ENCODE results near the gene TXNDC16. TPM values are rescaled to one million over a fixed set of nuclear protein-coding genes. Genes with fewer than 3 reads are reported as not detected.

TXNDC16 gene
- total and polyA plus RNA-seq, 7 experiments from 2014 or later = 2.0 to 15.8 (median 7.3) TPM

DNA sequence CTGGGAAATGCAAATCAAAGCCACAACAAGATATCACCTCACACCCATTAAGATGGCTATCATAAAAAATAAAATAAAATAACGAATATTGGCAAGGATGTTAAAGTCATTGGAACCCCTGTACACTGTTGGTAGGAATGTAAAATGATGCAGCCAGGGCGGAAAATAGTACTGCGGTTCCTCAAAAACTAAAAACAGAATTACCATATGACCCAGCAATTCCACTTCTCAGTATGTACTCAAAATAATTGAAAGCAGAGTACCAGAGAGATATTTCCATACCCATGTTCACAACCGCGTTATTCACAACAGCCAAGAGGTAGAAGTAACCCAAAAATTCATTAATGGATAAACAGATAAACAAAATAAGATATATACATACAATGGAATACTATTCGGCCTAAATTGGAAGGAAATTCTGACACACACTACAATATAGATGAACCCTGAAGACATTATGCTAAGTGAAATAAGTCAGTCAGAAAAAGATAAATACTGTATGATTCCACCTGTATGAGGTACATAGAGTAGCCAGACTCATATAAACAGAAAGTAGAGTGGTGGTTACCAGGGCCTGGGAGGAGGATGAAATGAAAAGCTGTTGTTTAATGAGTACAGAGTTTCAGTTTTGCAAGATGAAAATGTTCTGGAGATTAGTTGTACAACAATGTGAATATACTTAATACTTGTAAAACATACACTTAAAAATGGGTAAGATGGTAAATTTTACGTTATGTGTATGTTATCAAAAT, 84.6 kb downstream of the TXNDC16 start:
- H3K27me3 Mint-ChIP-seq = no peaks in the 10 kb centered on the region
- DNase-seq (no peak), ATAC-seq (no peak)
- H3K4me1 Mint-ChIP-seq = peaks cover 5 to 41% (median 14%) of the 10 kb centered on the region in 7 donors
- ChIA-PET CTCF (no interaction called here), POLR2A (interaction anchor here (0.6 kb wide), 1 partner anchor 167 kb away, joined by 3 read pairs; no protein-coding TSS in a partner anchor)
- Histone ChIP-seq H3K27me3 (ENCODE audit: control insufficient read depth in 2 of 2, insufficient read depth in 2 of 2, low read length in 2 of 2) (no peaks in the 10 kb centered on the region), H3K4me3 (ENCODE audit: low read length) (no peak overlapping the region), H3K36me3 (ENCODE audit: control insufficient read depth in 2 of 3, insufficient read depth in 3 of 3, low read length in 3 of 3) (no peaks in the 10 kb centered on the region), H3K9me3 (ENCODE audit: control insufficient read depth in 2 of 3, low read length in 3 of 3) (no peaks in the 10 kb centered on the region), H3K27ac (ENCODE audit: low read depth, low read length) (no peak overlapping the region), H3K4me1 (ENCODE audit: control insufficient read depth in 2 of 2, insufficient read depth in 2 of 2, low read length in 2 of 2) (no peaks in the 10 kb centered on the region)
- peak overlapping the region in 1 of 10 donors; percentile 4 for H3K4me3 Mint-ChIP-seq
- peaks cover 3 to 41% (median 6%) of the 10 kb centered on the region in 5 donors for H3K36me3 Mint-ChIP-seq
- peaks cover 0 to 3% (median 0%) of the 10 kb centered on the region in 11 donors for H3K9me3 Mint-ChIP-seq
- intact Hi-C loops (cut with micrococcal nuclease) = loop anchor here in 1 of 2 donors (5.0 kb wide), 1 partner anchor 65 kb away; no protein-coding TSS in a partner anchor
- peak overlapping the region in 3 of 9 donors; percentile 21 to 53 (median 34) for H3K27ac Mint-ChIP-seq

- no peaks in the 10 kb centered on the region for H3K27me3 ChIP-seq (ENCODE audit: control insufficient read depth in 2 of 2, insufficient read depth in 2 of 2, low read length in 2 of 2)
- peaks cover 0 to 8% (median 0%) of the 10 kb centered on the region in 3 experiments for H3K36me3 ChIP-seq (ENCODE audit: control insufficient read depth in 2 of 3, insufficient read depth in 3 of 3, low read length in 3 of 3)
- ChIA-PET CTCF (no interaction called here), POLR2A (no interaction called here)
- Mint-ChIP-seq H3K27ac (no peak overlapping the region), H3K36me3 (peaks cover 4 to 49% (median 26%) of the 10 kb centered on the region in 5 donors), H3K4me1 (peaks cover 0 to 30% (median 9%) of the 10 kb centered on the region in 7 donors), H3K27me3 (no peaks in the 10 kb centered on the region), H3K9me3 (peaks cover 0 to 22% (median 6%) of the 10 kb centered on the region in 11 donors), H3K4me3 (no peak overlapping the region)
- no peaks in the 10 kb centered on the region for H3K4me1 ChIP-seq (ENCODE audit: control insufficient read depth in 2 of 2, insufficient read depth in 2 of 2, low read length in 2 of 2)
- H3K9me3 ChIP-seq (ENCODE audit: control insufficient read depth in 2 of 3, low read length in 3 of 3) = peaks cover 0 to 13% (median 0%) of the 10 kb centered on the region in 3 experiments
- ATAC-seq (no peak), DNase-seq (no peak)
- intact Hi-C loops (cut with micrococcal nuclease) = no loop called here
- H3K4me3 ChIP-seq (ENCODE audit: low read length) = no peak overlapping the region
- H3K27ac ChIP-seq (ENCODE audit: low read depth, low read length) = no peak overlapping the region
Measured at GRCh38 chr14:52464175-52464574, 88.1 kb downstream of the TXNDC16 start.

DNA sequence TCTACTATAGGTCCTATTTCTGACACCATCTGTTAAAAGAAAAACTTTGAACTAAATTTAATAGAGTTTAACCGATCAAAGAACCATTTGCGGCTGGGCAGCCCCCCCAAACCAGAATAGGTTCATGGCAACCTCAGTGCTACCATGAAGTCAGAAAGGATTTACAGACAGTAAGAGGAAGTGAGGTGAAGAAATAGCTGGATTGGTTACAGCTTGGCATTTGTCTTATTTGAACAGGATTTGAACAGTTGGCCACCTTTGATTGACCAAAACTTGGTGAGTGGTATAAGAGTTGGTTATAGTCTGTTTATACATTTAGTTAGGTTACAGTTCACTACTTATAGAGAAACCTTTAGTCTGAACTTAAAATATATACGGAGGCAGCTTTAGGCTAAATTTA, 88.9 kb downstream of the TXNDC16 start:
- Mint-ChIP-seq H3K27me3 (no peaks in the 10 kb centered on the region), H3K9me3 (peaks cover 0 to 22% (median 6%) of the 10 kb centered on the region in 11 donors), H3K27ac (no peak overlapping the region), H3K4me1 (peaks cover 0 to 26% (median 9%) of the 10 kb centered on the region in 7 donors), H3K4me3 (no peak overlapping the region), H3K36me3 (peaks cover 4 to 51% (median 28%) of the 10 kb centered on the region in 5 donors)
- no peaks in the 10 kb centered on the region for H3K27me3 ChIP-seq (ENCODE audit: control insufficient read depth in 2 of 2, insufficient read depth in 2 of 2, low read length in 2 of 2)
- H3K9me3 ChIP-seq (ENCODE audit: control insufficient read depth in 2 of 3, low read length in 3 of 3) = peaks cover 0 to 13% (median 0%) of the 10 kb centered on the region in 3 experiments
- ATAC-seq (no peak), DNase-seq (no peak)
- no peaks in the 10 kb centered on the region for H3K4me1 ChIP-seq (ENCODE audit: control insufficient read depth in 2 of 2, insufficient read depth in 2 of 2, low read length in 2 of 2)
- H3K27ac ChIP-seq (ENCODE audit: low read depth, low read length) = no peak overlapping the region
- intact Hi-C loops (cut with micrococcal nuclease) = no loop called here
- H3K36me3 ChIP-seq (ENCODE audit: control insufficient read depth in 2 of 3, insufficient read depth in 3 of 3, low read length in 3 of 3) = peaks cover 0 to 8% (median 0%) of the 10 kb centered on the region in 3 experiments
- ChIA-PET CTCF (no interaction called here), POLR2A (no interaction called here)
- no peak overlapping the region for H3K4me3 ChIP-seq (ENCODE audit: low read length)

GRCh38 chr14:52461721-52462120, 90.6 kb downstream of the TXNDC16 start:
- Mint-ChIP-seq H3K27ac (no peak overlapping the region), H3K27me3 (no peaks in the 10 kb centered on the region), H3K9me3 (peaks cover 0 to 22% (median 6%) of the 10 kb centered on the region in 11 donors), H3K4me3 (no peak overlapping the region), H3K4me1 (peaks cover 0 to 21% (median 3%) of the 10 kb centered on the region in 7 donors), H3K36me3 (peaks cover 4 to 54% (median 31%) of the 10 kb centered on the region in 5 donors)
- Histone ChIP-seq H3K9me3 (ENCODE audit: control insufficient read depth in 2 of 3, low read length in 3 of 3) (peaks cover 0 to 13% (median 0%) of the 10 kb centered on the region in 3 experiments), H3K4me3 (ENCODE audit: low read length) (no peak overlapping the region), H3K27ac (ENCODE audit: low read depth, low read length) (no peak overlapping the region), H3K27me3 (ENCODE audit: control insufficient read depth in 2 of 2, insufficient read depth in 2 of 2, low read length in 2 of 2) (no peaks in the 10 kb centered on the region), H3K36me3 (ENCODE audit: control insufficient read depth in 2 of 3, insufficient read depth in 3 of 3, low read length in 3 of 3) (peaks cover 0 to 8% (median 0%) of the 10 kb centered on the region in 3 experiments), H3K4me1 (ENCODE audit: control insufficient read depth in 2 of 2, insufficient read depth in 2 of 2, low read length in 2 of 2) (no peaks in the 10 kb centered on the region)
- POLR2A ChIA-PET = no interaction called here
- ATAC-seq = no peak
- CTCF ChIA-PET = interaction anchor here (0.6 kb wide), 1 partner anchor 117 kb away, joined by 4 read pairs; no protein-coding TSS in a partner anchor
- no peak for DNase-seq
- intact Hi-C loops (cut with micrococcal nuclease) = no loop called here

- peaks cover 0 to 14% (median 0%) of the 10 kb centered on the region in 3 experiments for H3K36me3 ChIP-seq (ENCODE audit: control insufficient read depth in 2 of 3, insufficient read depth in 3 of 3, low read length in 3 of 3)
- H3K27ac ChIP-seq (ENCODE audit: low read depth, low read length) = no peak overlapping the region
- no peak overlapping the region for H3K4me3 Mint-ChIP-seq
- H3K36me3 Mint-ChIP-seq = peaks cover 4 to 64% (median 40%) of the 10 kb centered on the region in 5 donors
- H3K4me1 Mint-ChIP-seq = peaks cover 0 to 15% (median 0%) of the 10 kb centered on the region in 7 donors
- H3K4me1 ChIP-seq (ENCODE audit: control insufficient read depth in 2 of 2, insufficient read depth in 2 of 2, low read length in 2 of 2) = no peaks in the 10 kb centered on the region
- peaks cover 0 to 22% (median 6%) of the 10 kb centered on the region in 11 donors for H3K9me3 Mint-ChIP-seq
- peaks cover 0 to 13% (median 0%) of the 10 kb centered on the region in 3 experiments for H3K9me3 ChIP-seq (ENCODE audit: control insufficient read depth in 2 of 3, low read length in 3 of 3)
- ATAC-seq (no peak), DNase-seq (no peak)
- no peak overlapping the region for H3K27ac Mint-ChIP-seq
- intact Hi-C loops (cut with micrococcal nuclease) = no loop called here
- no peaks in the 10 kb centered on the region for H3K27me3 Mint-ChIP-seq
- no peak overlapping the region for H3K4me3 ChIP-seq (ENCODE audit: low read length)
- POLR2A ChIA-PET = no interaction called here
- CTCF ChIA-PET = no interaction called here
- H3K27me3 ChIP-seq (ENCODE audit: control insufficient read depth in 2 of 2, insufficient read depth in 2 of 2, low read length in 2 of 2) = no peaks in the 10 kb centered on the region
Measured at GRCh38 chr14:52458721-52459085, 93.6 kb downstream of the TXNDC16 start.

DNA sequence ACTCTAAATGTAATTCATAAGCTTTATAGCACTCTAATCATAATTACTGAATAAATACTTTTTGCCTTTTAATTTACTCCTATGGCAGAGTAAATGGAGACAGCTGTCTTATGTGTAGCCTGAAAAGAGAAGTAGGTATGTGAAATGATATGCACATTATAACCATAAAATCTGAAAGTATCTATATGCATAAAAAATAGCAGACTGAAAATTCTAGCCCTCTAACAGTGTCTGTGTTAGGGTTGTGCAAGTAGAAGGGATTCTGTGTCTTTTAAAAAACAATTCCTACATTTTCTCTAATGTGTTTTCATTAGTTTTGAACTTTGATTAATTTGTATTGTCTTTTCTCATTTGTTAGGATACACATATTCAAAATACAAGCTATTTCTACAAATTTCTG, 94.9 kb downstream of the TXNDC16 start:
- no peak overlapping the region for H3K4me3 ChIP-seq (ENCODE audit: low read length)
- POLR2A ChIA-PET = no interaction called here
- CTCF ChIA-PET = no interaction called here
- H3K4me1 Mint-ChIP-seq = peaks cover 0 to 15% (median 0%) of the 10 kb centered on the region in 7 donors
- ATAC-seq = no peak
- peaks cover 11 to 63% (median 46%) of the 10 kb centered on the region in 5 donors for H3K36me3 Mint-ChIP-seq
- H3K27me3 ChIP-seq (ENCODE audit: control insufficient read depth in 2 of 2, insufficient read depth in 2 of 2, low read length in 2 of 2) = no peaks in the 10 kb centered on the region
- no peak overlapping the region for H3K27ac ChIP-seq (ENCODE audit: low read depth, low read length)
- H3K36me3 ChIP-seq (ENCODE audit: control insufficient read depth in 2 of 3, insufficient read depth in 3 of 3, low read length in 3 of 3) = peaks cover 0 to 12% (median 0%) of the 10 kb centered on the region in 3 experiments
- H3K4me1 ChIP-seq (ENCODE audit: control insufficient read depth in 2 of 2, insufficient read depth in 2 of 2, low read length in 2 of 2) = no peaks in the 10 kb centered on the region
- no peak overlapping the region for H3K27ac Mint-ChIP-seq
- peaks cover 0 to 18% (median 6%) of the 10 kb centered on the region in 11 donors for H3K9me3 Mint-ChIP-seq
- no peak for DNase-seq
- H3K9me3 ChIP-seq (ENCODE audit: control insufficient read depth in 2 of 3, low read length in 3 of 3) = peaks cover 0 to 11% (median 0%) of the 10 kb centered on the region in 3 experiments
- intact Hi-C loops (cut with micrococcal nuclease) = no loop called here
- no peaks in the 10 kb centered on the region for H3K27me3 Mint-ChIP-seq
- no peak overlapping the region for H3K4me3 Mint-ChIP-seq
